ENCODE data around the gene UBE2G2. TPM values are rescaled to one million over a fixed set of nuclear protein-coding genes. Genes with fewer than 3 reads are reported as not detected.

Gene UBE2G2
- total RNA-seq, 1 experiment from 2014 or later = 159 TPM

DNA sequence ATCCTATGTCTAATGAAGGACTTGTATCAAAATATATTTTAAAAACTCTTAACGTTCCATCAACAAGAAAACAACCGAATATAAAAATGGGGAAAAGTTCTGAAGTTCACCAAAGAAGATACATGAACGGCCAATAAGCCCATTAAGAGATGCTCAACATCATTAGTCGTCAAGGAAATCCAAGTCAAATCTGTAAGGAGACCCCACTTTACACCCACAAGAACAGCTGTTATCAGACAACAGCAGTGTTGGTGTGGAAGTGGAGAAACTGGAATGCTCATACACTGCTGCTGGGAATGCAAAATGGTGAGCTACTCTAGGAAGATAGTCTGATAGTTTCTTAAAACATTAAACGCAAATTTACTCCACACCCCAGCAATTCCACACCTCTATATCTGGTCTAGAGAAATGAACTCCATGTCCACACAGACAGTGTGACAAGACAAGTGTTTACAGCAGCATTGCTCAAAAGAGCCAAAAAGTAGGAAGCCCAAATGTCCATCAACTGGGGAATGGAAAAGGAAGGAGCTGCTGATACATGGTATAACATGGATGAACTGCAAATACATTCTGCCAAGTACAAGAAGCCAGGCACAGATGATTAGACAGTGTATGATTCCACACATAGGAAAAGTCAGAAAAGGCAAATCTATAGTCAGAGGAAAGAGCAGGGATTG, 18.5 kb downstream of the UBE2G2 start:
- no peak overlapping the region for H3K4me2 ChIP-seq (ENCODE audit: low read length)
- H3F3A ChIP-seq (ENCODE audit: low read length, unreplicated experiment) = no peaks in the 10 kb centered on the region
- TF ChIP-seq EZH2phosphoT487 (IDR thresholded peaks at IDR 0.05; ENCODE audit: borderline replicate concordance, low read length) = no peak
- TF ChIP-seq, protein P1, sequence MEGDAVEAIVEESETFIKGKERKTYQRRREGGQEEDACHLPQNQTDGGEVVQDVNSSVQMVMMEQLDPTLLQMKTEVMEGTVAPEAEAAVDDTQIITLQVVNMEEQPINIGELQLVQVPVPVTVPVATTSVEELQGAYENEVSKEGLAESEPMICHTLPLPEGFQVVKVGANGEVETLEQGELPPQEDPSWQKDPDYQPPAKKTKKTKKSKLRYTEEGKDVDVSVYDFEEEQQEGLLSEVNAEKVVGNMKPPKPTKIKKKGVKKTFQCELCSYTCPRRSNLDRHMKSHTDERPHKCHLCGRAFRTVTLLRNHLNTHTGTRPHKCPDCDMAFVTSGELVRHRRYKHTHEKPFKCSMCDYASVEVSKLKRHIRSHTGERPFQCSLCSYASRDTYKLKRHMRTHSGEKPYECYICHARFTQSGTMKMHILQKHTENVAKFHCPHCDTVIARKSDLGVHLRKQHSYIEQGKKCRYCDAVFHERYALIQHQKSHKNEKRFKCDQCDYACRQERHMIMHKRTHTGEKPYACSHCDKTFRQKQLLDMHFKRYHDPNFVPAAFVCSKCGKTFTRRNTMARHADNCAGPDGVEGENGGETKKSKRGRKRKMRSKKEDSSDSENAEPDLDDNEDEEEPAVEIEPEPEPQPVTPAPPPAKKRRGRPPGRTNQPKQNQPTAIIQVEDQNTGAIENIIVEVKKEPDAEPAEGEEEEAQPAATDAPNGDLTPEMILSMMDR (conservative IDR thresholded peaks at IDR 0.05; ENCODE audit: low read depth, low read length) = no peak
- TF ChIP-seq EZH2 (IDR thresholded peaks at IDR 0.05; ENCODE audit: low read length, unreplicated experiment) = no peak
- ATAC-seq = no peak
- no peak overlapping the region for H2AFZ ChIP-seq (ENCODE audit: low read length)
- peaks cover 17% of the 10 kb centered on the region; the same call in 1 of the 2 replicates for H4K20me1 ChIP-seq (ENCODE audit: low read length)
- no peak overlapping the region for H3K4me3 ChIP-seq (ENCODE audit: low read length)
- CTCF ChIA-PET = interaction anchor here (0.5 to 0.6 kb wide), 2 partner anchors 9 to 10 kb away, joined by 3 to 6 read pairs; no protein-coding TSS in a partner anchor
- H3K27me3 ChIP-seq (ENCODE audit: low read length) = no peaks in the 10 kb centered on the region
- no peak overlapping the region for H3K9ac ChIP-seq (ENCODE audit: low read length)
- POLR2A ChIA-PET (ENCODE audit: unreplicated experiment) = no interaction called here
- DNase-seq = no peak
- no TSS peak for BruUV-seq (replicated peaks)
- H3K36me3 ChIP-seq (ENCODE audit: low read depth, low read length) = peaks cover 46% of the 10 kb centered on the region
- intact Hi-C loops (cut with micrococcal nuclease) = no loop called here
- peaks cover 9% of the 10 kb centered on the region; the same call in 1 of the 2 replicates for H3K4me1 ChIP-seq (ENCODE audit: insufficient read depth, low read length)
- H3K27ac ChIP-seq (ENCODE audit: low read length) = no peak overlapping the region
- H3K9me2 ChIP-seq (replicated peaks; ENCODE audit: low read length) = no peaks in the 10 kb centered on the region
- peaks cover 97% of the 10 kb centered on the region for H3K79me2 ChIP-seq (ENCODE audit: low read length)
- no peaks in the 10 kb centered on the region for H3K9me3 ChIP-seq (ENCODE audit: low read length)

DNA sequence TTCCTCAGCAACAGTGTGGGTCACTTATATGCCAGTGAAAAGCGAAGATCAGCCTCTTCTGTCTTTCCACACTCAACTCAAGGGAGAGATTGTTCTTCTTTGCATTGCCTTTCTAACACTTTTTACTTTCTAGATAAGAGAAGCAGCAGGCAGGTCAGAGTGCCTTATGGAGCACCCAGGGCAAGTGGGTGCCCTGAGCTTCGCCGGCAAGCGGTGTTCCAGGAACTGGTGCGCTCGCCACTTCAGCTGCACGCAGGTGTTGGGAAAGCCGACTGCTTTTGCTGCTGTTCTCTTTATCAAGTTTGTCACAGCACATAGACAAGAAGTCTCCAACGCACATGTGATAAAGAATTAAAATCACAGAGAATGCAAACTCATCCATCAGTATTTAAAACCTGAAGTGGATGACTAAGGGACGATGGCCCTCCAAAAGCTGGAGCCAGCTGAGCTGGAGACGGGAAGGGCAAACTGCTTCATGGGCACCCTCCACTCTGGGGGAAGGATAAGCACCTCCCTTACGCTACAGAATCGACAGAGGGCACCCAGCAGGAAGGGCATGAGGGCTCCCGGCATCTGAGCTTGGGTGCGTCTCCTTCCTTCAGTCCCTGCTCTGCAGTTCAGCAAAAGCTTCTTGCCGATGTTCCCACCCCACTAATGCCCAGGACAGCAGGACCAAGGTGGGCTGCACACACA, 20.7 kb downstream of the UBE2G2 start:
- no TSS peak for BruUV-seq (replicated peaks)
- no peaks in the 10 kb centered on the region for H3K9me3 ChIP-seq (ENCODE audit: low read length)
- H4K20me1 ChIP-seq (ENCODE audit: low read length) = peaks cover 9% of the 10 kb centered on the region; the same call in 1 of the 2 replicates
- H3K27me3 ChIP-seq (ENCODE audit: low read length) = no peaks in the 10 kb centered on the region
- H3F3A ChIP-seq (ENCODE audit: low read length, unreplicated experiment) = no peaks in the 10 kb centered on the region
- DNase-seq (no peak), ATAC-seq (no peak)
- no peak overlapping the region for H3K4me3 ChIP-seq (ENCODE audit: low read length)
- H3K27ac ChIP-seq (ENCODE audit: low read length) = no peak overlapping the region
- H2AFZ ChIP-seq (ENCODE audit: low read length) = no peak overlapping the region
- H3K4me1 ChIP-seq (ENCODE audit: insufficient read depth, low read length) = peaks cover 3% of the 10 kb centered on the region; the same call in 1 of the 2 replicates
- TF ChIP-seq EZH2 (IDR thresholded peaks at IDR 0.05; ENCODE audit: low read length, unreplicated experiment) (no peak), EZH2phosphoT487 (IDR thresholded peaks at IDR 0.05; ENCODE audit: borderline replicate concordance, low read length) (no peak)
- TF ChIP-seq, protein P1 (conservative IDR thresholded peaks at IDR 0.05; ENCODE audit: low read depth, low read length) = no peak
- no peak overlapping the region for H3K4me2 ChIP-seq (ENCODE audit: low read length)
- ChIA-PET CTCF (interaction anchor here (0.6 kb wide), 1 partner anchor 201 kb away, joined by 12 read pairs; the partner anchor contains the start of gene KRTAP10-5), POLR2A (ENCODE audit: unreplicated experiment) (interaction anchor here (0.7 kb wide), 1 partner anchor 1053 kb away, joined by 5 read pairs; no protein-coding TSS in a partner anchor)
- no peaks in the 10 kb centered on the region for H3K9me2 ChIP-seq (replicated peaks; ENCODE audit: low read length)
- H3K36me3 ChIP-seq (ENCODE audit: low read depth, low read length) = peaks cover 51% of the 10 kb centered on the region
- intact Hi-C loops (cut with micrococcal nuclease) = no loop called here
- no peak overlapping the region for H3K9ac ChIP-seq (ENCODE audit: low read length)
- H3K79me2 ChIP-seq (ENCODE audit: low read length) = peaks cover 86% of the 10 kb centered on the region
